Endothelial cell of umbilical vein (primary cell): Measurements from ENCODE around the gene CCL14.

Experiments
- EZH2 ChIP-seq: IDR thresholded peaks from 2 replicates; pipeline ENCODE4 v1.6.1; 2012; ENCODE audit warnings: borderline replicate concordance, low read depth, mild to moderate bottlenecking, moderate library complexity, low read length, inconsistent platforms; ENCODE audit not compliant: severe bottlenecking
- FOS ChIP-seq: IDR thresholded peaks from 2 replicates; pipeline ENCODE4 v1.6.1; 2011; ENCODE audit warnings: mild to moderate bottlenecking, low read length, moderate library complexity, borderline replicate concordance; ENCODE audit not compliant: insufficient read depth
- MYC ChIP-seq: IDR thresholded peaks from one replicate; pipeline ENCODE4 v1.6.1; 2011; ENCODE audit warnings: mild to moderate bottlenecking, low read depth, low read length
- POLR2A ChIP-seq: IDR thresholded peaks from 2 replicates; pipeline ENCODE4 v1.6.1; 2012; ENCODE audit warnings: low read depth, mild to moderate bottlenecking, control low read depth, low read length
- POLR2AphosphoS5 ChIP-seq: IDR thresholded peaks from 2 replicates; pipeline ENCODE4 v1.6.1; 2012; ENCODE audit warnings: low read depth, mild to moderate bottlenecking, control low read depth, low read length, moderate library complexity; ENCODE audit not compliant: insufficient read depth
- TF ChIP-seq, protein P1 (sequence below), 2 donors: IDR thresholded peaks; 1 replicate in 1 of 2; 2 replicates in 1 of 2; pipeline ENCODE4 v1.5.1; 2011; ENCODE audit warnings: low read length in 2 of 2, mild to moderate bottlenecking in 2 of 2, moderate library complexity in 2 of 2, control low read depth in 1 of 2, inconsistent platforms in 1 of 2, low read depth in 1 of 2; ENCODE audit not compliant: insufficient read depth in 1 of 2; ENCODE audit errors: extremely low read depth in 1 of 2

GRCh38 chr17:36024106-36024869 lies 37.8 kb upstream of the CCL14 start:
- TF ChIP-seq, protein P1, sequence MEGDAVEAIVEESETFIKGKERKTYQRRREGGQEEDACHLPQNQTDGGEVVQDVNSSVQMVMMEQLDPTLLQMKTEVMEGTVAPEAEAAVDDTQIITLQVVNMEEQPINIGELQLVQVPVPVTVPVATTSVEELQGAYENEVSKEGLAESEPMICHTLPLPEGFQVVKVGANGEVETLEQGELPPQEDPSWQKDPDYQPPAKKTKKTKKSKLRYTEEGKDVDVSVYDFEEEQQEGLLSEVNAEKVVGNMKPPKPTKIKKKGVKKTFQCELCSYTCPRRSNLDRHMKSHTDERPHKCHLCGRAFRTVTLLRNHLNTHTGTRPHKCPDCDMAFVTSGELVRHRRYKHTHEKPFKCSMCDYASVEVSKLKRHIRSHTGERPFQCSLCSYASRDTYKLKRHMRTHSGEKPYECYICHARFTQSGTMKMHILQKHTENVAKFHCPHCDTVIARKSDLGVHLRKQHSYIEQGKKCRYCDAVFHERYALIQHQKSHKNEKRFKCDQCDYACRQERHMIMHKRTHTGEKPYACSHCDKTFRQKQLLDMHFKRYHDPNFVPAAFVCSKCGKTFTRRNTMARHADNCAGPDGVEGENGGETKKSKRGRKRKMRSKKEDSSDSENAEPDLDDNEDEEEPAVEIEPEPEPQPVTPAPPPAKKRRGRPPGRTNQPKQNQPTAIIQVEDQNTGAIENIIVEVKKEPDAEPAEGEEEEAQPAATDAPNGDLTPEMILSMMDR (IDR thresholded peaks at IDR 0.05; ENCODE audit: extremely low read depth in 1 of 2, insufficient read depth in 1 of 2, low read depth in 1 of 2, low read length in 2 of 2) = no peak
- TF ChIP-seq POLR2A (no peak), MYC (no peak), POLR2AphosphoS5 (no peak), EZH2 (no peak), FOS (no peak)
